ENCODE results near the gene HOXC10. TPM values are rescaled to one million over a fixed set of nuclear protein-coding genes. Genes with fewer than 3 reads are reported as not detected.

HOXC10 gene
- total RNA-seq, 1 experiment from 2014 or later, result not detected

- H3K27ac Mint-ChIP-seq, result no peak overlapping the region
- CTCF ChIA-PET, result interaction anchor here (0.7 to 4.8 kb wide), 5 partner anchors 8 to 170 kb away, joined by 3 to 23 read pairs (median 4); no protein-coding TSS in a partner anchor
- peaks cover 16% of the 10 kb centered on the region for H3K4me1 Mint-ChIP-seq
- DNase-seq (ENCODE audit: low spot score) (no peak), ATAC-seq (no peak)
- no peaks in the 10 kb centered on the region for H3K36me3 Mint-ChIP-seq
- H3K27me3 Mint-ChIP-seq (ENCODE audit: low read depth), result peaks cover 99% of the 10 kb centered on the region
- H3K4me3 Mint-ChIP-seq, result no peak overlapping the region
- no peak for TF ChIP-seq TP53 (CRISPR knock-in tag; IDR thresholded peaks at IDR 0.05)
- no peak for TF ChIP-seq IRF2 (CRISPR knock-in tag; IDR thresholded peaks at IDR 0.05; ENCODE audit: borderline replicate concordance, low read depth)
- TF ChIP-seq NFE2L1 (CRISPR knock-in tag; IDR thresholded peaks at IDR 0.05), result no peak
- TF ChIP-seq ARID4B (CRISPR knock-in tag; IDR thresholded peaks at IDR 0.05; ENCODE audit: borderline replicate concordance), result no peak
- TF ChIP-seq ZNF396 (CRISPR knock-in tag; IDR thresholded peaks at IDR 0.05; ENCODE audit: borderline replicate concordance), result no peak
- no peak for TF ChIP-seq ATF2 (CRISPR knock-in tag; IDR thresholded peaks at IDR 0.05; ENCODE audit: borderline replicate concordance, low read depth)
- no peaks in the 10 kb centered on the region for H3K9me3 Mint-ChIP-seq
- POLR2A ChIA-PET, result no interaction called here
Observed at GRCh38 chr12:54038284-54038870, 53.4 kb downstream of the HOXC10 start.

- Mint-ChIP-seq H3K9me3 (no peaks in the 10 kb centered on the region), H3K36me3 (no peaks in the 10 kb centered on the region), H3K27ac (no peak overlapping the region), H3K27me3 (ENCODE audit: low read depth) (peaks cover 100% of the 10 kb centered on the region), H3K4me3 (no peak overlapping the region), H3K4me1 (peaks cover 13% of the 10 kb centered on the region)
- ChIA-PET POLR2A (no interaction called here), CTCF (interaction anchor here (0.7 to 4.8 kb wide), 5 partner anchors 8 to 169 kb away, joined by 3 to 23 read pairs (median 4); no protein-coding TSS in a partner anchor)
- TF ChIP-seq FOXK1 (CRISPR knock-in tag; IDR thresholded peaks at IDR 0.05) (no peak), TCF7 (CRISPR knock-in tag; IDR thresholded peaks at IDR 0.05; ENCODE audit: low read depth) (no peak), ZNF532 (CRISPR knock-in tag; IDR thresholded peaks at IDR 0.05; ENCODE audit: borderline replicate concordance) (no peak), SOX15 (CRISPR knock-in tag; IDR thresholded peaks at IDR 0.05) (no peak), ZNF219 (CRISPR knock-in tag; IDR thresholded peaks at IDR 0.05; ENCODE audit: borderline replicate concordance) (no peak), ESRRA (CRISPR knock-in tag; IDR thresholded peaks at IDR 0.05; ENCODE audit: borderline replicate concordance) (no peak), GRHL2 (CRISPR knock-in tag; IDR thresholded peaks at IDR 0.05; ENCODE audit: insufficient replicate concordance, severe bottlenecking) (no peak), ZBTB43 (CRISPR knock-in tag; IDR thresholded peaks at IDR 0.05) (no peak), E2F1 (CRISPR knock-in tag; IDR thresholded peaks at IDR 0.05) (no peak), PRDM15 (CRISPR knock-in tag; IDR thresholded peaks at IDR 0.05) (no peak)
- no peak for DNase-seq (ENCODE audit: low spot score)
- ATAC-seq, result no peak
Observed at GRCh38 chr12:54038871-54039414, 54.0 kb downstream of the HOXC10 start.
